Esophagus squamous epithelium (tissue), 5 donors: ENCODE data around the gene C1QL3. TPM values are rescaled to one million over a fixed set of nuclear protein-coding genes. Genes with fewer than 3 reads are reported as not detected.

ENCODE experiments used
- DNase-seq: peaks from one replicate; lab custom pipeline; 2025; lab: John Stamatoyannopoulos, UW
- H3K27ac ChIP-seq, 4 donors: fragments of 200-600 bp; sonication (generic); one replicate each; pipeline ENCODE4 v1.5.1; 2016 to 2019; ENCODE audit warnings: mild to moderate bottlenecking in 1 of 4
- H3K27me3 ChIP-seq, 4 donors: fragments of 200-600 bp; sonication (generic); 1 replicate in 3 of 4; 2 replicates in 1 of 4; pipeline versions ENCODE4 v1.5.1 to v1.6.0; 2017 to 2021; ENCODE audit warnings: antibody characterized with exemption in 1 of 4
- H3K36me3 ChIP-seq, 3 donors: fragments of 200-600 bp; sonication (generic); one replicate each; pipeline ENCODE4 v1.5.1; 2016 to 2019
- H3K4me1 ChIP-seq, 3 donors: fragments of 200-600 bp; sonication (generic); one replicate each; pipeline ENCODE4 v1.5.1; 2017 to 2019
- H3K4me3 ChIP-seq, 4 donors: fragments of 200-600 bp; sonication (generic); 1 replicate in 3 of 4; 2 replicates in 1 of 4; pipeline ENCODE4 v1.5.1; 2016 to 2019; ENCODE audit warnings: mild to moderate bottlenecking in 2 of 4, moderate library complexity in 1 of 4
- H3K9me3 ChIP-seq, 3 donors: fragments of 200-600 bp; sonication (generic); one replicate each; pipeline ENCODE4 v1.5.1; 2016 to 2019
- POLR2A ChIP-seq, 4 donors: fragments of 450-650 bp; IDR thresholded peaks; one replicate each; pipeline ENCODE4 v1.6.1; 2017; ENCODE audit warnings: antibody characterized with exemption in 4 of 4, mild to moderate bottlenecking in 4 of 4, moderate library complexity in 3 of 4
- whole genome bisulfite sequencing, 2 donors: methylation state at CpG; one replicate each; pipeline ENCODE4 v1.1.5; 2018; 5-methylcytosine and 5-hydroxymethylcytosine counted together
- intact Hi-C: fragments of 100-400 bp; cut with DNase I; formaldehyde crosslinking; loops from one replicate; pipeline ENCODE4 v1.15.0; 2022
- total RNA-seq, 4 donors: library from RNA; depleted of rRNA; stranded (reverse); fragments of >200 nt; gene quantifications; one replicate each; pipeline ENCODE4 v1.1.0, GENCODE V29; 2016
- TF ChIP-seq, protein P1 (sequence below), 6 experiments: fragments of 450-650 bp in 4 of 6; fragments of 200-600 bp in 2 of 6; sonication (generic) in 2 of 6; IDR thresholded peaks; one replicate each; pipeline ENCODE4 v1.5.1; 2016 to 2019; ENCODE audit warnings: antibody characterized with exemption in 6 of 6, mild to moderate bottlenecking in 4 of 6, moderate library complexity in 4 of 6
- donor health status: DM: yes; HTN: yes; CAD: no.

The C1QL3 gene
- total RNA-seq, 4 donors from 2014 or later: not detected

DNA sequence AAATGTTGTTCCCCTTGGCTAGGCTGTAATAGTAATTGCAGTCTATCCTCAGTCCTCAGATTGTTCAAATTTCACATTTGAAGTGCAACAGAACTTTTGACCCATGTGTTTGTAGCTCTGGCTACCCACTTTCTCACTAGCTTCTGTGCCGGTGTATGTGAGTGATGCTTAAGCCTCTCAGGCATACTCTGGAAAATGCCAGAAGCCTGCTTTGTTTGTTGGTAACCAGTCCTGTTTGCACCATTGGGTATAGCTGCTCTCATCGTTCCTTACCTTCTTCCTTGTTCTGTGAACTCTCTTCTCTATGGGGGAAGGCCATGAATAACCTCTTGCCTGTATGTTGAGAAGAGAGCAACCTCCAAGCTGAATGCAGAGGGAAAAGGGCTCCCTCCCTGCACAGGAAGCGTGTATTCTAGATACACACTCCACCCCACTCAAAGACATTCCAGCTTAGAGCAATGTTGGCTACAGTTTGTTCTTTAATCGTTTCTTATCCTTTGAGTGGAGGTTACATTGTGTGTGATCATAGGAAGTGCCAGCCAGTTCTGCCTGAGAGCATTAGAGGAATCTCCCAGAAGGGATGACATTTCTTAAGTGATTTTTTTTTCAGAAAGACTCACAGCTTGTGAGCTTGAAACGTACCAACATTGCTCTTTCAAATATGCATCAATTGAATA lies 40.5 kb downstream of the C1QL3 start:
- TF ChIP-seq POLR2A (IDR thresholded peaks at IDR 0.05): no peak
- TF ChIP-seq, protein P1, sequence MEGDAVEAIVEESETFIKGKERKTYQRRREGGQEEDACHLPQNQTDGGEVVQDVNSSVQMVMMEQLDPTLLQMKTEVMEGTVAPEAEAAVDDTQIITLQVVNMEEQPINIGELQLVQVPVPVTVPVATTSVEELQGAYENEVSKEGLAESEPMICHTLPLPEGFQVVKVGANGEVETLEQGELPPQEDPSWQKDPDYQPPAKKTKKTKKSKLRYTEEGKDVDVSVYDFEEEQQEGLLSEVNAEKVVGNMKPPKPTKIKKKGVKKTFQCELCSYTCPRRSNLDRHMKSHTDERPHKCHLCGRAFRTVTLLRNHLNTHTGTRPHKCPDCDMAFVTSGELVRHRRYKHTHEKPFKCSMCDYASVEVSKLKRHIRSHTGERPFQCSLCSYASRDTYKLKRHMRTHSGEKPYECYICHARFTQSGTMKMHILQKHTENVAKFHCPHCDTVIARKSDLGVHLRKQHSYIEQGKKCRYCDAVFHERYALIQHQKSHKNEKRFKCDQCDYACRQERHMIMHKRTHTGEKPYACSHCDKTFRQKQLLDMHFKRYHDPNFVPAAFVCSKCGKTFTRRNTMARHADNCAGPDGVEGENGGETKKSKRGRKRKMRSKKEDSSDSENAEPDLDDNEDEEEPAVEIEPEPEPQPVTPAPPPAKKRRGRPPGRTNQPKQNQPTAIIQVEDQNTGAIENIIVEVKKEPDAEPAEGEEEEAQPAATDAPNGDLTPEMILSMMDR (IDR thresholded peaks at IDR 0.05): no peak
- Histone ChIP-seq H3K4me3 (no peak overlapping the region), H3K27me3 (no peaks in the 10 kb centered on the region), H3K9me3 (no peaks in the 10 kb centered on the region), H3K4me1 (no peaks in the 10 kb centered on the region), H3K36me3 (peaks cover 0 to 2% (median 0%) of the 10 kb centered on the region in 3 donors), H3K27ac (no peak overlapping the region)
- DNase-seq: no peak
- intact Hi-C loops: no loop called here
- WGBS, 2 donors: 24 to 54% methylated on average over 5 of the region's 5 CpGs

DNA sequence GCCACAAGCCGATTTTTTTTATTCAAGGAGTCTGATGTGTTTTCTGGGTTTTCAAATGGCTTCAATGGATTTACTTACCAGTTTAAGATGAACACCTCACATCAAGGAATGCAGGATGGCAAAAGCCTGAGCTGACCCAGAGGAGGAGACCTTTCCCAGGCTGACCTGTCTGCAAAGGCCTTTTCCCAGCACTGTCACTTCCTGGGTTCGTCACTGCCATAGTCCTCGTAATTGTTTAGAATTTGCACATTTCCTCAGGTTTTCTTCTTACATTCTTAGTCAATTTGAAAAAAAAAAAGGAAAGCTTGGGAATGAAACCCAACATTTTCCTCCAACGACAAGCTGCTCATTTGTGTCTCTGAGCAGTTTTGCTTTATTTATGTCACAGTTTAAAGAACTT lies 42.9 kb downstream of the C1QL3 start:
- Histone ChIP-seq H3K27ac (no peak overlapping the region), H3K4me3 (no peak overlapping the region), H3K4me1 (no peaks in the 10 kb centered on the region), H3K27me3 (no peaks in the 10 kb centered on the region), H3K9me3 (no peaks in the 10 kb centered on the region), H3K36me3 (no peaks in the 10 kb centered on the region)
- no peak for DNase-seq
- TF ChIP-seq POLR2A (IDR thresholded peaks at IDR 0.05): no peak
- TF ChIP-seq, protein P1 (IDR thresholded peaks at IDR 0.05): no peak
- intact Hi-C loops: no loop called here
- WGBS, 2 donors: 83 to 87% methylated on average over 4 of the region's 4 CpGs

DNA sequence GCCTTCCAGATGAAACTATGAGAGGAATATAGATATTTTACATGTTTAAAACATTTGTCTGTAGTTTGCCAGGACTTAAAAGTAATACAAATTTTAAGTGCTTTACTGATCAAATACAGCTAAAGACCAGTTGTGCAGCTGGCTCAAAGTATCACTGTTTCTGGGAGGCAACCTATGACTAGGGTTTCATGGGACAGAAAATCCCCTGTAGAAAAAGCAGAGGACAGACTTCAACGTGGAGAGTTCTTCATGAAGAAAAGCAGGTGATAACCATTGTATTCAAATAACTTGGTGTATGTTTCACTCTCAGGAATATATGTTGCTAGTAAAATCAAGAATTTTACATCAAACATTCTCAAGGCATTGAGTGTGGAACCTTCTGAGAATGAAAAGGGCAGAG lies 43.9 kb downstream of the C1QL3 start:
- Histone ChIP-seq H3K9me3 (no peaks in the 10 kb centered on the region), H3K36me3 (no peaks in the 10 kb centered on the region), H3K27me3 (no peaks in the 10 kb centered on the region), H3K4me1 (no peaks in the 10 kb centered on the region), H3K27ac (no peak overlapping the region), H3K4me3 (no peak overlapping the region)
- no peak for TF ChIP-seq POLR2A (IDR thresholded peaks at IDR 0.05)
- TF ChIP-seq, protein P1 (IDR thresholded peaks at IDR 0.05): no peak
- intact Hi-C loops: no loop called here
- DNase-seq: no peak
- 57 to 84% methylated on average over 1 of the region's 1 CpG for WGBS, 2 donors

DNA sequence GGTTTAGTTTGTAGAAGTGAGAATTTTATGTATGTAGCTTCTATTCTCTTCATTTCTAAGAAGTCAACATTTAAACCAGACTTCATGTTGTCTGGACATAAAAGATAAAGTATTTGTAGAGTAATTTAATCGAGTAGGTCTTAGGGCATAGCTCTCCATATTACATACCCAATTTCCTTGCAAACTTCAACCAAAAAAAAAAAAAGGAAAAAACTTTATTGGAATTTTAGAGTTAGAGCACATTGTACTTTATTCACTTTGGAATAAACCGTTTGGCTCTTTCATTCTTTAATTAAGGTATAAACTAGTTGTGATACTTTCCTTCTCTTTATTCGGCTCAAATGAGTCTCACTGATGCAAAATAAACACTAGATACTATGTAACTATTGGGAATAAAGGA lies 48.9 kb downstream of the C1QL3 start:
- Histone ChIP-seq H3K9me3 (no peaks in the 10 kb centered on the region), H3K36me3 (no peaks in the 10 kb centered on the region), H3K27ac (no peak overlapping the region), H3K27me3 (no peaks in the 10 kb centered on the region), H3K4me3 (no peak overlapping the region), H3K4me1 (no peaks in the 10 kb centered on the region)
- DNase-seq: no peak
- no peak for TF ChIP-seq POLR2A (IDR thresholded peaks at IDR 0.05)
- TF ChIP-seq, protein P1 (IDR thresholded peaks at IDR 0.05): no peak
- intact Hi-C loops: no loop called here
- 80 to 89% methylated on average over 3 of the region's 3 CpGs for WGBS, 2 donors

DNA sequence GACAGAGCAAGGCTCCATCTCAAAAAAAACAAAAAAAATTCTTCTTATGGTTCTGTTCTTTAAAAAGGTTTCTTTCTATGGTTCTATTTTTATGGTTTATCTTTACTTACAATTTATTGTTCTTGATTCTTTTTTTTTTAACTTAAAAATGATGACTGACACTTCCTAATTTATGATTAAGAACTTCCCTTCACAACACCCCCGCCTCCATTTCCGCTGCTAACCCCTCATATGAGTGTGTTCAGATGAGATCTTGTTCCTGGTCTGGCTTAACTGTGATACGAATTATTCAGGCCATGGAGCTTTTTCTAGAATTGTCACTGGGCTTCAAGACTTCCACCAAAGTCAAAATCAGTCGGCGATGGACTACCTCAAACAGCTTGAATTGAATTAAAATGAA lies 50.9 kb downstream of the C1QL3 start:
- DNase-seq: no peak
- Histone ChIP-seq H3K4me1 (no peaks in the 10 kb centered on the region), H3K36me3 (no peaks in the 10 kb centered on the region), H3K4me3 (no peak overlapping the region), H3K27ac (no peak overlapping the region), H3K9me3 (no peaks in the 10 kb centered on the region), H3K27me3 (no peaks in the 10 kb centered on the region)
- TF ChIP-seq, protein P1 (IDR thresholded peaks at IDR 0.05): no peak
- no peak for TF ChIP-seq POLR2A (IDR thresholded peaks at IDR 0.05)
- 69 to 80% methylated on average over 5 of the region's 5 CpGs for WGBS, 2 donors
- intact Hi-C loops: no loop called here
